ENCODE results near the gene PBX3. TPM values are rescaled to one million over a fixed set of nuclear protein-coding genes. Genes with fewer than 3 reads are reported as not detected.
A peak's percentile ranks its signal among the peaks of the same experiment; 100 is the strongest.

The PBX3 gene
- total and polyA plus RNA-seq, 2 of the 13 experiments (the other 11 are each of a cell fraction or from before 2014, with no cell fraction given): 6.0 to 11.2 TPM

GRCh38 chr9:125768803-125769202 lies 21.6 kb downstream of the PBX3 start:
- WGBS (ENCODE audit: low lambda C conversion rate): 93% methylated on average over 1 of the region's 1 CpG
- no peak for DNase-seq (ENCODE audit: low spot score)
- H3K27me3 ChIP-seq (ENCODE audit: control insufficient read depth in 1 of 2, insufficient read depth in 2 of 2, low read length in 2 of 2): no peaks in the 10 kb centered on the region
- TF ChIP-seq NKX3-1 (CRISPR knock-in tag; IDR thresholded peaks at IDR 0.05): no peak
- no peak for TF ChIP-seq ZNF891 (CRISPR knock-in tag; IDR thresholded peaks at IDR 0.05)
- no peak for TF ChIP-seq ZSCAN12 (CRISPR knock-in tag; IDR thresholded peaks at IDR 0.05)
- no peak for TF ChIP-seq ZBTB43 (CRISPR knock-in tag; conservative IDR thresholded peaks at IDR 0.05)
- TF ChIP-seq ZBTB33 (CRISPR knock-in tag; IDR thresholded peaks at IDR 0.05): no peak
- peak; percentile 97 for TF ChIP-seq ZFP1 (CRISPR knock-in tag; IDR thresholded peaks at IDR 0.05)
- no peaks in the 10 kb centered on the region for H4K20me1 ChIP-seq (ENCODE audit: insufficient read depth, low read length)
- ATAC-seq: no peak
- CTCF ChIA-PET (ENCODE audit: low intra/inter-chr PET ratio, low total read pairs): no interaction called here
- H3K9me3 ChIP-seq (ENCODE audit: low read length): no peaks in the 10 kb centered on the region
- in situ Hi-C loops (cut with HindIII; ENCODE audit: extremely low pct_ligation_motif_present, low pct_unique_long_range_greater_than_20kb) (no loop called here), intact Hi-C loops (cut with micrococcal nuclease; ENCODE audit: unreplicated experiment) (no loop called here)
- POLR2A ChIA-PET: no interaction called here
- no peak overlapping the region for H3K4me3 ChIP-seq (replicated peaks in 1 of 3; ENCODE audit: insufficient read depth in 1 of 3, low read depth in 2 of 3, low read length in 3 of 3)
- no peaks in the 10 kb centered on the region for H3K79me2 ChIP-seq (ENCODE audit: insufficient read depth, low read length)
- H3K36me3 ChIP-seq (replicated peaks in 1 of 2; ENCODE audit: control insufficient read depth in 1 of 2, insufficient read depth in 2 of 2, low read length in 2 of 2): no peaks in the 10 kb centered on the region
- no peak overlapping the region for H3K27ac ChIP-seq (ENCODE audit: extremely low read length, insufficient read depth, low read length)
- no peak overlapping the region for H3K9ac ChIP-seq (ENCODE audit: insufficient read depth, low read depth, low read length)
- H3K4me2 ChIP-seq (ENCODE audit: low read depth, low read length): no peak overlapping the region
- no peak overlapping the region for H2AFZ ChIP-seq (ENCODE audit: low read length)
- FAIRE-seq: no peak
- H3K4me1 ChIP-seq (ENCODE audit: insufficient read depth, low read length): 0 out of 2 replicates have a peak, but pooled peaks cover 5% of the 10 kb centered on the region
- BruUV-seq (replicated peaks): no TSS peak

DNA sequence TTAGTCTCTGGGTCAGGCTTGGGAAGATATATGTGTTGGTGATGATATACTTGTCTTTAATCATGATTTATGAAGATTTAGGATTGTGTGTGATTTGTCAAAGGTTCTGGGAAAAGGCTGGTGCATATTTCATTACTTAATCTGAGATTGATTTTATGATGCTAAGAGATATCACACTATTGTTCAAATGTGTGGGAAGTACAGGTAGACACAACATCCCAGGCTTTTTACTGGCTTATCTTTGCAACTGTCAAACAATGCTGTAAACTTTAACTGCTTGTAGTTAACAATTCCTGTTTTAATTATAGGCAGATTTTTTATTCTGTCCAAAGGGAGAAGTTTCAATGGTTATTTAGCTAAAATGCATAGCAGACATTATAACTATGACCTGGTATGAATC lies 23.9 kb downstream of the PBX3 start:
- no TSS peak for BruUV-seq (replicated peaks)
- Histone ChIP-seq H3K79me2 (ENCODE audit: insufficient read depth, low read length) (no peaks in the 10 kb centered on the region), H3K4me2 (ENCODE audit: low read depth, low read length) (no peak overlapping the region), H2AFZ (ENCODE audit: low read length) (no peak overlapping the region), H4K20me1 (ENCODE audit: insufficient read depth, low read length) (no peaks in the 10 kb centered on the region), H3K9me3 (ENCODE audit: low read length) (no peaks in the 10 kb centered on the region), H3K36me3 (replicated peaks in 1 of 2; ENCODE audit: control insufficient read depth in 1 of 2, insufficient read depth in 2 of 2, low read length in 2 of 2) (no peaks in the 10 kb centered on the region), H3K9ac (ENCODE audit: insufficient read depth, low read depth, low read length) (no peak overlapping the region), H3K4me1 (ENCODE audit: insufficient read depth, low read length) (no peaks in the 10 kb centered on the region), H3K27me3 (ENCODE audit: control insufficient read depth in 1 of 2, insufficient read depth in 2 of 2, low read length in 2 of 2) (no peaks in the 10 kb centered on the region), H3K4me3 (replicated peaks in 1 of 3; ENCODE audit: insufficient read depth in 1 of 3, low read depth in 2 of 3, low read length in 3 of 3) (no peak overlapping the region), H3K27ac (ENCODE audit: extremely low read length, insufficient read depth, low read length) (no peak overlapping the region)
- POLR2A ChIA-PET: no interaction called here
- intact Hi-C loops (cut with micrococcal nuclease; ENCODE audit: unreplicated experiment) (no loop called here), in situ Hi-C loops (cut with HindIII; ENCODE audit: extremely low pct_ligation_motif_present, low pct_unique_long_range_greater_than_20kb) (no loop called here)
- FAIRE-seq (no peak), ATAC-seq (no peak), DNase-seq (ENCODE audit: low spot score) (no peak)
- CTCF ChIA-PET (ENCODE audit: low intra/inter-chr PET ratio, low total read pairs): no interaction called here
- no peak for TF ChIP-seq ZBTB20 (CRISPR knock-in tag; IDR thresholded peaks at IDR 0.05; ENCODE audit: borderline replicate concordance, low read depth)
- no peak for TF ChIP-seq TRIM24 (CRISPR knock-in tag; IDR thresholded peaks at IDR 0.05)
- TF ChIP-seq MAF1 (CRISPR knock-in tag; IDR thresholded peaks at IDR 0.05; ENCODE audit: borderline replicate concordance): no peak
- TF ChIP-seq NCOA5 (CRISPR knock-in tag; IDR thresholded peaks at IDR 0.05): no peak
- TF ChIP-seq ZNF577 (CRISPR knock-in tag; IDR thresholded peaks at IDR 0.05; ENCODE audit: borderline replicate concordance, low read depth): no peak
- TF ChIP-seq MEIS2 (CRISPR knock-in tag; IDR thresholded peaks at IDR 0.05): no peak
- no peak for TF ChIP-seq SKIL (CRISPR knock-in tag; IDR thresholded peaks at IDR 0.05; ENCODE audit: borderline replicate concordance)
- no peak for TF ChIP-seq AGO2 (optimal IDR thresholded peaks at IDR 0.05; ENCODE audit: low read depth, low read length)
- no peak for TF ChIP-seq ARID2 (CRISPR knock-in tag; IDR thresholded peaks at IDR 0.05; ENCODE audit: borderline replicate concordance)
- no peak for TF ChIP-seq TBX2 (CRISPR knock-in tag; IDR thresholded peaks at IDR 0.05; ENCODE audit: borderline replicate concordance)

Measured in HepG2 (cell line).